ENCODE measurements around the gene BRCA1.

Gene BRCA1

GRCh38 chr17:43033948-43034881 lies 90.9 kb downstream of the BRCA1 start:
- no peaks in the 10 kb centered on the region for H3F3A ChIP-seq (ENCODE audit: insufficient read depth, low read length)
- no peaks in the 10 kb centered on the region for H4K20me1 ChIP-seq (ENCODE audit: insufficient read depth, low read length)
- no peak for DNase-seq
- no peaks in the 10 kb centered on the region for H3K27me3 ChIP-seq (replicated peaks; ENCODE audit: insufficient read depth, low read length)
- H3K9me2 ChIP-seq (replicated peaks; ENCODE audit: insufficient read depth, low read length) = no peaks in the 10 kb centered on the region
- no peaks in the 10 kb centered on the region for H3K4me1 ChIP-seq (ENCODE audit: low read length)
- no peaks in the 10 kb centered on the region for H3K36me3 ChIP-seq (replicated peaks; ENCODE audit: insufficient read depth, low read length)
- H3K4me3 ChIP-seq (ENCODE audit: low read length) = no peak overlapping the region
- H3K9ac ChIP-seq (ENCODE audit: low read length) = no peak overlapping the region
- H3K9me3 ChIP-seq (replicated peaks; ENCODE audit: insufficient read depth, low read length) = no peaks in the 10 kb centered on the region
- TF ChIP-seq EZH2 (optimal IDR thresholded peaks at IDR 0.05; ENCODE audit: low read depth, low read length) = no peak
- no peak for TF ChIP-seq CTCF (IDR thresholded peaks at IDR 0.05; ENCODE audit: low read length)
- TF ChIP-seq EZH2phosphoT487 (IDR thresholded peaks at IDR 0.05; ENCODE audit: low read length) = no peak
- H3K79me2 ChIP-seq (ENCODE audit: low read length) = no peaks in the 10 kb centered on the region
- no peak overlapping the region for H3K4me2 ChIP-seq (ENCODE audit: low read depth, low read length)
- no peak overlapping the region for H2AFZ ChIP-seq (ENCODE audit: low read length)
- no peak overlapping the region for H3K27ac ChIP-seq (ENCODE audit: low read length)

GRCh38 chr17:43031666-43032065 lies 93.5 kb downstream of the BRCA1 start:
- TF ChIP-seq CTCF (IDR thresholded peaks at IDR 0.05; ENCODE audit: low read length) = no peak
- no peak for TF ChIP-seq EZH2 (optimal IDR thresholded peaks at IDR 0.05; ENCODE audit: low read depth, low read length)
- no peak for TF ChIP-seq EZH2phosphoT487 (IDR thresholded peaks at IDR 0.05; ENCODE audit: low read length)
- H4K20me1 ChIP-seq (ENCODE audit: insufficient read depth, low read length) = no peaks in the 10 kb centered on the region

GRCh38 chr17:43030137-43030767 lies 94.9 kb downstream of the BRCA1 start:
- H3K9me3 ChIP-seq (replicated peaks; ENCODE audit: insufficient read depth, low read length) = no peaks in the 10 kb centered on the region
- no peak overlapping the region for H3K4me3 ChIP-seq (ENCODE audit: low read length)
- H3K27ac ChIP-seq (ENCODE audit: low read length) = no peak overlapping the region
- no peaks in the 10 kb centered on the region for H3K36me3 ChIP-seq (replicated peaks; ENCODE audit: insufficient read depth, low read length)
- H4K20me1 ChIP-seq (ENCODE audit: insufficient read depth, low read length) = no peaks in the 10 kb centered on the region
- H2AFZ ChIP-seq (ENCODE audit: low read length) = no peak overlapping the region
- H3K4me2 ChIP-seq (ENCODE audit: low read depth, low read length) = no peak overlapping the region
- no peak for TF ChIP-seq CTCF (IDR thresholded peaks at IDR 0.05; ENCODE audit: low read length)
- no peak for TF ChIP-seq EZH2phosphoT487 (IDR thresholded peaks at IDR 0.05; ENCODE audit: low read length)
- TF ChIP-seq EZH2 (optimal IDR thresholded peaks at IDR 0.05; ENCODE audit: low read depth, low read length) = no peak
- no peaks in the 10 kb centered on the region for H3K4me1 ChIP-seq (ENCODE audit: low read length)
- no peaks in the 10 kb centered on the region for H3K79me2 ChIP-seq (ENCODE audit: low read length)
- no peaks in the 10 kb centered on the region for H3F3A ChIP-seq (ENCODE audit: insufficient read depth, low read length)
- no peak for DNase-seq
- no peaks in the 10 kb centered on the region for H3K9me2 ChIP-seq (replicated peaks; ENCODE audit: insufficient read depth, low read length)
- no peaks in the 10 kb centered on the region for H3K27me3 ChIP-seq (replicated peaks; ENCODE audit: insufficient read depth, low read length)
- no peak overlapping the region for H3K9ac ChIP-seq (ENCODE audit: low read length)

More at GRCh38 chr17:43031666-43032065, 93.5 kb downstream of the BRCA1 start:
- no peaks in the 10 kb centered on the region for H3K9me3 ChIP-seq (replicated peaks; ENCODE audit: insufficient read depth, low read length)
- no peaks in the 10 kb centered on the region for H3K79me2 ChIP-seq (ENCODE audit: low read length)
- DNase-seq = no peak
- no peak overlapping the region for H3K4me3 ChIP-seq (ENCODE audit: low read length)
- no peaks in the 10 kb centered on the region for H3K36me3 ChIP-seq (replicated peaks; ENCODE audit: insufficient read depth, low read length)
- no peak overlapping the region for H3K9ac ChIP-seq (ENCODE audit: low read length)
- H3F3A ChIP-seq (ENCODE audit: insufficient read depth, low read length) = no peaks in the 10 kb centered on the region
- H3K27ac ChIP-seq (ENCODE audit: low read length) = no peak overlapping the region
- no peaks in the 10 kb centered on the region for H3K27me3 ChIP-seq (replicated peaks; ENCODE audit: insufficient read depth, low read length)
- no peak overlapping the region for H2AFZ ChIP-seq (ENCODE audit: low read length)
- H3K9me2 ChIP-seq (replicated peaks; ENCODE audit: insufficient read depth, low read length) = no peaks in the 10 kb centered on the region
- no peaks in the 10 kb centered on the region for H3K4me1 ChIP-seq (ENCODE audit: low read length)
- no peak overlapping the region for H3K4me2 ChIP-seq (ENCODE audit: low read depth, low read length)
